DMS 273 (cell line): ENCODE measurements around the gene CRK.
A peak's percentile ranks its signal among the peaks of the same experiment; 100 is the strongest.
"Not testable (repeated sequence)": the region's sequence is repeated elsewhere in the genome, so short reads cannot be mapped to it uniquely, and the experiment has no call there.

Experiments used
- DNase-seq: peaks from one replicate; lab custom pipeline; 2025; ENCODE audit not compliant: unreplicated experiment; lab: John Stamatoyannopoulos, UW

The CRK gene

GRCh38 chr17:1467898-1468492, 12.0 kb upstream of the CRK start:
- DNase-seq: no peak

GRCh38 chr17:1467258-1467657, 11.2 kb upstream of the CRK start:
- no peak for DNase-seq

GRCh38 chr17:1464186-1464585, 8.2 kb upstream of the CRK start:
- DNase-seq: no peak

DNA sequence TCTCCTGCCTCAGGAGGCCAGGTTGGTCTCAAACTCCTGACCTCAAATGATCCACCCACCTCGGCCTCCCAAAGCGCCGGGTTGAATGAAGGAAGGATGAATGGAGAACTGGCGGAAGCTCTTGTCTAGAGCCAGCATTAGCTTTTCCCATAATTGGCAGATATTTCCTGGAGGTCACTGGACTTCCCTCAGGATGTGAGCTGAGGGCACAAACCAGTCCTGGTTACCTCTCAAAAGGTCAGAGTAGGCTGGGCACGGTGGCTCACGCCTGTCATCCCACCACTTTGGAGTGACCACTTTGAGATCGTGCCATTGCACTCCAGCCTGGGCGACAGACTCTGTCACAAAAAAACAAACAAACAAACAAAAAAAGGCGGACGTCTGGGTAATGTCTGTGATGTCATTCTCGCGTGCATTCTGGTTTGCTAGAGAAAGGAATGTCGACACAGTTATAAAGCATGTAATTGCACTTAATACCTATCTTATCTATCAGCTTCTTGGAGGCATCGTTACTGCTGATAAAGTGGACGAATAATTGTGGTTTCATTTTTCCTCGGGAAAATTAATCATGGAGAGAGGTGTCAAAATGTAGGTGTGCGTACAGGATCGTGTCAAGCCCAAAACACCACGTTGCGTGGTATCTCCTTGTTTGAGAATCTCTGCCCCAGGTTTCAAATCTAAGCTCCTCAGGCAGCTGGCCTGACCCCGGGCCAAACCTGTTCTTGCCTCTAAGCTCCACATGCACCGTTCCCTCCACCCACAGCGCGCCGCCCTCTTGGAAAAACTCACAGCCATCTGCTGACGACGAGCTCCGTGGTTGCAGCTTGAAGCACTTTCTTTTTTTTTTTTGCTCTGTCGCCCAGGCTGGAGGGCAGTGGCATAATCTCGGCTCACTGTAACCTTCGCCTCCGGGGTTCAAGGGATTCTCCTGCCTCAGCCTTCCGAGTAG, 6.4 kb upstream of the CRK start:
- peak; percentile 84 for DNase-seq

- DNase-seq: no peak
Observed at GRCh38 chr17:1461198-1461944, 5.3 kb upstream of the CRK start.

DNA sequence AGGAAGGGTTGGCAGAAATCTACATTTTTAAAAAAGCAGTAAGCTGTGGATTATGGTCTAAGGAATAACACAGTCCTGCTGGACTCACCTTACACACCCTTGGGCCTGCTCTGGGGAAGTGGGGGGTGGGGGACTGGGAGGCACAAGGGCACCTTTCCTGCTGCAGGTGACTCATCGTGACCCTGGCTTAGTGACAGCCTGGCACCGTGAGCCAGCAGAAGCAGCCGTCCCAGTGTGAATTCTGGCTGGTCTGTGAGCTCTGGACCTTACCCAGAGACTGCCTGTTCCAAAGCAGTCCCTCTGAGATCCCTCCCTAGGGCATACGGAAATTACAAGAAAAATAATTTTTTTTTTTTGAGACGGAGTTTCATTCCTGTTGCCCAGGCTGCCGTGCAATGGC, 4.2 kb upstream of the CRK start:
- DNase-seq: no peak

DNA sequence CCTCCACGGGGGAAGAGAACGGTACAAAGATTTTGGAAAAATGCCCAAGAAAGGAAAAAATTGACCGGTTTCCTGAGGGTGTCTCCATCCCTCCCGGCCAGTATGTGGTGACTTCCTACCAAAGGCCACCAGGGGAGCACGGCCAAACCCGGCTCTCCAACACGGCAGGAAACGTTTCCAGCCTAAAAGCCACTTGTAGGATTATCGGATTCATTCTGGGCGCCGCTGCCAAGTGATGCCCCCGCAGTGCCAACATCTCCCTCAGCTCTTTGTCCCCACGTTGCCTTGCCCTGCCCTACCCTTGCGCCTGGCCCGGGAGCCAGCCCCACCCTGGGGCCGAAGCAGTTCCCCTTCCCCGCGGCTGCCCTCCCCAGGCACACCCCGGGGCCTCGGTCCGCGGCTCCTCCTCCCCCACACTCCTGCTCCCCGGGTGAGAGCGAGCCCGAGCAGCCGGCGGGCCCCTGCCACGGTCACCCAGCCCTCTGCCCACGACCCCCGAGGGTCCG, 688 bp downstream of the CRK start:
- peak; percentile 78 for DNase-seq

DNA sequence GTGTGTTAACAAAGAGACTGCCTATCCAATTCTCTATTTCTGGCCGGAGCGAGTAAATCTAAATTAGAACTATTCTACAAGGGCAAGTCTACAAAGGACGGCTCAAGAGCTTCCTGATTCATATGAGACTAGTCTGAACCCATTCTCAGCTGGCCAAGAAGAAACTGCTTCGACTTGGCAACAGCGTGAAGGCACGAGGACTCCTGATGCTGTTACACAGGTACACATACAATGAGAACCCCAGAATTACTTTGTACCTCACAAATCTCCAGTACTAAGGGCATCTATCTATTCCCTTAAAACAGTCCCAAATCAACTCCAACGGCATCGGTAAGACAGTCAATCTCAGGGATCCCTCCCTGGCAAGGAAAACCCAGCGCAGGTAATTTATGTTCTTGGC, 1.5 kb downstream of the CRK start:
- DNase-seq: no peak

DNA sequence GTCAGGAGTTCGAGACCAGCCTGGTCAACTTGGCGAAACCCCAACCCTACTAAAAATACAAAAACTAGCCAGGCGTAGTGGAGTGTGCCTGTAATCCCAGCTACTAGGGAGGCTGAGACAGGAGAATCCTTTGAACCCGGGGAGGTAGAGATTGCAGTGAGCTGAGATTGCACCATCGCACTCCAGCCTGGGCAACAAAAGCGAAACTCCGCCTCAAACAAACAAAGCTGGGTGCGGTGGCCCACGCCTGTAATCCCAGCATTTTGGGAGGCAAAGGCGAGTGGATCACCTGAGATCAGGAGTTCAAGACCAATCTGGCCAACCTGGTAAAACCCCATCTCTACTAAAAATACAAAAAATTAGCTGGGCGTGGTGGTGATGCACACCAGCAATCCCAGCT, 2.3 kb downstream of the CRK start:
- DNase-seq: not testable (repeated sequence)

- DNase-seq: no peak
Observed at GRCh38 chr17:1452836-1453235, 3.2 kb downstream of the CRK start.

GRCh38 chr17:1450261-1450660, 5.8 kb downstream of the CRK start:
- not testable (repeated sequence) for DNase-seq

GRCh38 chr17:1449412-1449967, 6.5 kb downstream of the CRK start:
- no peak for DNase-seq

GRCh38 chr17:1447052-1447451, 9.0 kb downstream of the CRK start:
- DNase-seq: no peak

GRCh38 chr17:1446201-1446600, 9.8 kb downstream of the CRK start:
- DNase-seq: no peak

- not testable (repeated sequence) for DNase-seq
Observed at GRCh38 chr17:1445695-1446094, 10.3 kb downstream of the CRK start.

DNA sequence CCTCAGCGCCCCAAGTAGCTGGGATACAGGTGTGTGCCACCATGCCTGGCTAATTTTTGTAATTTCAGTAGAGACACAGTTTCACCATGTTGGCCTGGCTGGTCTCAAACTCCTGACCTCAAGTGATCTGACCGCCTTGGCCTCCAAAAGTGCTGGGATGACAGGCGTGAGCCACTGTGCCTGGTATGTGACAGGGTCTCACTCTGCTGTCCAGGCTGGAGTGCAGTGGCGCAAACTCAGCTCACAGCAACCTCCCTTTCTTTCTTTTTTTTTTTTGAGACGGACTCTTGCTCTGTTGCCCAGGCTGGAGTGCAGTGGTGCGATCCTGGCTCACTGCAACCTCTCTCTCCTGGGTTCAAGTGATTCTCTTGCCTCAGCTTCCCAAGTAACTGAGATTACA, 13.3 kb downstream of the CRK start:
- DNase-seq: not testable (repeated sequence)

DNA sequence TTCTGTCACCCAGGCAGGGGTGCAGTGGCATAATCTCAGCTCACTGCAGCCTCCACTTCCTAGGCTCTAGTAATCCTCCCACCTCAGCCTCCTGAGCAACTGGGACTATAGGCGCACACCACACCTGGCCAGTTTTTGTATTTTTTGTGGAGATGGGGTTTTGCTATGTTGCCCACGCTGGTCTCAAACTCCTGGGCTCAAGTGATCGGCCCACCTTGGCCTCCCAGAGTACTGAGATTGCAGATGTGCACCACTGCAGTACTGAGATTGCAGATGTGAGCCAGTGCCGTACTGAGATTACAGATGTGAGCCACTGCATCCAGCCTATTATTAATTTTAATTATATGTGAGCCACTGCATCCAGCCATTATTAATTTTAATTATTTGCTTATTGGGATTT, 13.8 kb downstream of the CRK start:
- no peak for DNase-seq

GRCh38 chr17:1440921-1441320, 15.1 kb downstream of the CRK start:
- no peak for DNase-seq

DNA sequence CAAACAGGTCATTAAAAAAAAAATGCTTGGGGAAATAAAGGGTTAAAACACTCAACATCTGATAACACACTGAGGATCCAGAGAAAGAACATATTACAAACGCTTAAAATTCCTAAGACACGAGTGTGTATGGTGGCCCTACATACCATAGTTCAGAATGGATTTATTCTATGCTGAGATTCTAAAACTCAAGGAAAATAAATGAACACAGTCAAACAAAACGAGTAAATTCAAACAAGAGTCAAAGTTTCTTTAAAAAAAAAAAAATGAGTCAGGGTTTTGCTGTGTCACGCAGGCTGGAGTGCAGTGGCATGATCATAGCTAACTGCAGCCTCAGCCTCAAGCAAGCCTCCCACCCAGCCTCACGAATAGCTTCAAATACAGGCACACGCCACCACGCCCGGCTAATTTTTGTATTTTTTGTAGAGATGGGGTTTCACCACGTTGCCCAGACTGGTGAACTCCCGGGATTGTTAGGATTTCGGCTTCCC, 17.4 kb downstream of the CRK start:
- no peak for DNase-seq

- DNase-seq: no peak
Observed at GRCh38 chr17:1435326-1435725, 20.7 kb downstream of the CRK start.

DNA sequence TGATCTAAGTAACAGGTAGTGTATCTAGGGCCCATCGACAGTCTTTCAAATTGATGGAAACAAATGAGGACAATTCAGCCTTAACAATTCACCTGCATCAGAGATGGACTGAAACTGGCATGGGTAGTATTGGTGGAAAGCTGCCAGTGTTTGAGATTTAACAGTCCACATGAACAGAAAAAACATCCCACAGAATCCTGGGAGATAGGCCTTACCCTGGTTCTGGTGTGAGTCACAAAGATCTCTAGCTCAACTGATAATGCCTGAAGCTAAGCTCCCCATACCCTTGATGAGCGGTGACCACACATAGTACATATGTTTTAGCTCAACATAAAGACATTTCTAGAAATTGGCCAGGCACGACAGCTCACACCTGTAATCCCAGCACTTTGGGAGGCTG, 21.9 kb downstream of the CRK start:
- no peak for DNase-seq
